NT2/D1 (cell line): ENCODE results near the gene DSCAML1.

Experiments
- SUZ12 ChIP-seq: IDR thresholded peaks from 2 replicates; pipeline ENCODE4 v1.6.1; 2011; ENCODE audit not compliant: insufficient read length, insufficient read depth; ENCODE audit errors: extremely low read depth
- YY1 ChIP-seq: IDR thresholded peaks from 2 replicates; pipeline ENCODE4 v1.6.1; 2011; ENCODE audit not compliant: insufficient read length, insufficient read depth
- ZNF274 ChIP-seq: IDR thresholded peaks from 2 replicates; pipeline ENCODE4 v1.6.1; 2011; ENCODE audit warnings: mild to moderate bottlenecking, low read depth, low read length

GRCh38 chr11:117782101-117782500, 14.9 kb downstream of the DSCAML1 start:
- TF ChIP-seq YY1 (no peak), ZNF274 (no peak), SUZ12 (no peak)
